SU-DHL-6 (cell line): ENCODE measurements around the gene CDC25C.
A peak's percentile ranks its signal among the peaks of the same experiment; 100 is the strongest.

ENCODE experiments used
- H2AFZ ChIP-seq: fragments of 200-600 bp; sonication (generic); 2 replicates; pipeline ENCODE4 v1.6.1; 2014; ENCODE audit warnings: low read depth, mild to moderate bottlenecking, moderate library complexity, mixed read lengths, antibody characterized with exemption, low read length; ENCODE audit not compliant: severe bottlenecking
- H3F3A ChIP-seq: fragments of 200-600 bp; shearing (Covaris generic); 2 replicates; pipeline ENCODE4 v1.6.0; 2016; ENCODE audit warnings: antibody characterized with exemption, mild to moderate bottlenecking; ENCODE audit not compliant: insufficient read depth
- H3K27ac ChIP-seq: fragments of 200-600 bp; sonication (generic); 2 replicates; pipeline ENCODE4 v1.5.1; 2016; ENCODE audit warnings: low read depth, mild to moderate bottlenecking, low read length, moderate library complexity, mixed read lengths
- H3K27me3 ChIP-seq: fragments of 200-600 bp; sonication (generic), shearing (Covaris generic); 2 replicates; pipeline ENCODE4 v1.6.0; 2014; ENCODE audit warnings: mild to moderate bottlenecking, low read length
- H3K36me3 ChIP-seq: fragments of 200-600 bp; sonication (generic); 2 replicates; pipeline ENCODE4 v1.6.1; 2014; ENCODE audit warnings: mild to moderate bottlenecking, low read length, mixed read lengths
- H3K4me2 ChIP-seq: fragments of 300-600, 200-600 bp; shearing (Covaris generic), sonication (generic); 2 replicates; pipeline ENCODE4 v1.6.0; 2014; ENCODE audit warnings: low read length, low read depth, mild to moderate bottlenecking; ENCODE audit not compliant: poor library complexity, severe bottlenecking
- H3K4me3 ChIP-seq: fragments of 200-600 bp; sonication (generic); 2 replicates; pipeline ENCODE4 v1.5.1; 2014; ENCODE audit warnings: antibody characterized with exemption, low read length, mild to moderate bottlenecking, mixed read lengths; ENCODE audit not compliant: insufficient read depth, poor library complexity, severe bottlenecking
- H3K79me2 ChIP-seq: fragments of 200-600 bp; sonication (generic); 2 replicates; pipeline ENCODE4 v1.6.1; 2014; ENCODE audit warnings: mild to moderate bottlenecking, low read length, moderate library complexity; ENCODE audit not compliant: insufficient read depth
- H3K9ac ChIP-seq: fragments of 200-600 bp; sonication (generic); 2 replicates; pipeline ENCODE4 v1.7.0; 2014; ENCODE audit warnings: mild to moderate bottlenecking, low read length
- H3K9me2 ChIP-seq: fragments of 200-600 bp; sonication (generic); replicated peaks from 2 replicates; pipeline ENCODE4 v1.6.1; 2014; ENCODE audit warnings: low read length; ENCODE audit not compliant: insufficient read depth
- H3K9me3 ChIP-seq: fragments of 200-600 bp; sonication (generic); 2 replicates; pipeline ENCODE4 v1.6.1; 2014; ENCODE audit warnings: low read length, mixed read lengths; ENCODE audit not compliant: insufficient read depth
- H4K20me1 ChIP-seq: fragments of 200-600 bp; sonication (generic); 2 replicates; pipeline ENCODE4 v1.6.1; 2014; ENCODE audit warnings: low read depth, mild to moderate bottlenecking, antibody characterized with exemption, low read length, moderate library complexity, mixed read lengths
- EZH2phosphoT487 ChIP-seq: fragments of 200-600 bp; sonication (generic), shearing (Covaris generic); conservative IDR thresholded peaks from 2 replicates; pipeline ENCODE4 v1.6.1; 2018; ENCODE audit warnings: mild to moderate bottlenecking, antibody characterized with exemption, low read length, moderate library complexity, mixed read lengths
- TF ChIP-seq, protein P1 (sequence below): fragments of 200-600 bp; sonication (generic); IDR thresholded peaks from one replicate; pipeline ENCODE4 v1.5.1; 2017; ENCODE audit warnings: antibody characterized with exemption, mild to moderate bottlenecking, low read length, moderate library complexity; ENCODE audit not compliant: insufficient read depth, poor library complexity, severe bottlenecking

Gene CDC25C

GRCh38 chr5:138360941-138361452 is 29.4 kb upstream of the CDC25C start:
- Histone ChIP-seq H3K27ac (no peak overlapping the region), H3K36me3 (no peaks in the 10 kb centered on the region), H3K9ac (no peak overlapping the region), H3K9me2 (no peaks in the 10 kb centered on the region), H3K79me2 (peaks cover 93% of the 10 kb centered on the region), H4K20me1 (peaks cover 9% of the 10 kb centered on the region; the same call in 1 of the 2 replicates), H3K4me2 (no peak overlapping the region), H3F3A (peaks cover 11% of the 10 kb centered on the region; the same call in 1 of the 2 replicates), H3K27me3 (no peaks in the 10 kb centered on the region), H3K9me3 (no peaks in the 10 kb centered on the region), H3K4me3 (no peak overlapping the region), H2AFZ (no peak overlapping the region)
- TF ChIP-seq, protein P1, sequence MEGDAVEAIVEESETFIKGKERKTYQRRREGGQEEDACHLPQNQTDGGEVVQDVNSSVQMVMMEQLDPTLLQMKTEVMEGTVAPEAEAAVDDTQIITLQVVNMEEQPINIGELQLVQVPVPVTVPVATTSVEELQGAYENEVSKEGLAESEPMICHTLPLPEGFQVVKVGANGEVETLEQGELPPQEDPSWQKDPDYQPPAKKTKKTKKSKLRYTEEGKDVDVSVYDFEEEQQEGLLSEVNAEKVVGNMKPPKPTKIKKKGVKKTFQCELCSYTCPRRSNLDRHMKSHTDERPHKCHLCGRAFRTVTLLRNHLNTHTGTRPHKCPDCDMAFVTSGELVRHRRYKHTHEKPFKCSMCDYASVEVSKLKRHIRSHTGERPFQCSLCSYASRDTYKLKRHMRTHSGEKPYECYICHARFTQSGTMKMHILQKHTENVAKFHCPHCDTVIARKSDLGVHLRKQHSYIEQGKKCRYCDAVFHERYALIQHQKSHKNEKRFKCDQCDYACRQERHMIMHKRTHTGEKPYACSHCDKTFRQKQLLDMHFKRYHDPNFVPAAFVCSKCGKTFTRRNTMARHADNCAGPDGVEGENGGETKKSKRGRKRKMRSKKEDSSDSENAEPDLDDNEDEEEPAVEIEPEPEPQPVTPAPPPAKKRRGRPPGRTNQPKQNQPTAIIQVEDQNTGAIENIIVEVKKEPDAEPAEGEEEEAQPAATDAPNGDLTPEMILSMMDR = no peak
- no peak for TF ChIP-seq EZH2phosphoT487

GRCh38 chr5:138359621-138360020 is 28.0 kb upstream of the CDC25C start:
- H2AFZ ChIP-seq = no peak overlapping the region
- peaks cover 18% of the 10 kb centered on the region; the same call in 1 of the 2 replicates for H4K20me1 ChIP-seq
- no peaks in the 10 kb centered on the region for H3K36me3 ChIP-seq
- H3K79me2 ChIP-seq = peaks cover 93% of the 10 kb centered on the region
- no peak overlapping the region for H3K27ac ChIP-seq
- TF ChIP-seq EZH2phosphoT487 = no peak
- TF ChIP-seq, protein P1 = no peak
- no peak overlapping the region for H3K9ac ChIP-seq
- H3K9me2 ChIP-seq = no peaks in the 10 kb centered on the region
- H3K4me3 ChIP-seq = no peak overlapping the region
- peaks cover 11% of the 10 kb centered on the region; the same call in 1 of the 2 replicates for H3F3A ChIP-seq
- H3K9me3 ChIP-seq = no peaks in the 10 kb centered on the region
- H3K27me3 ChIP-seq = no peaks in the 10 kb centered on the region
- no peak overlapping the region for H3K4me2 ChIP-seq

GRCh38 chr5:138354926-138355378 is 23.3 kb upstream of the CDC25C start:
- Histone ChIP-seq H2AFZ (no peak overlapping the region), H3K9me3 (no peaks in the 10 kb centered on the region; the same call in 1 of the 2 replicates), H3K4me3 (peak overlapping the region; percentile 100), H3K27ac (0 out of 2 replicates have a peak overlapping the region, but pooled peaks have one; percentile 97), H3K36me3 (no peaks in the 10 kb centered on the region), H3F3A (peaks cover 27% of the 10 kb centered on the region), H3K9me2 (no peaks in the 10 kb centered on the region), H3K9ac (no peak overlapping the region; the same call in 1 of the 2 replicates), H3K4me2 (peak overlapping the region; percentile 83), H4K20me1 (peaks cover 12% of the 10 kb centered on the region; the same call in 1 of the 2 replicates), H3K27me3 (no peaks in the 10 kb centered on the region), H3K79me2 (peaks cover 67% of the 10 kb centered on the region)
- TF ChIP-seq, protein P1 = no peak
- no peak for TF ChIP-seq EZH2phosphoT487
